Activated CD8-positive, alpha-beta T cell treated with anti-CD3 and anti-CD28 coated beads for 36 hours (primary cell): Measurements from ENCODE around the gene DAPK1. TPM values are rescaled to one million over a fixed set of nuclear protein-coding genes. Genes with fewer than 3 reads are reported as not detected.

Experiments
- ATAC-seq: fragments of 200-7000 bp; cut with Tn5 transposase; one replicate; pipeline ENCODE4 v1.10.0; 2021; ENCODE audit warnings: mild to moderate bottlenecking, moderate library complexity
- CTCF ChIA-PET: fragments of 350-600 bp; sonication (Branson Sonifier 250); formaldehyde crosslinking; loops from one replicate; lab custom pipeline; 2021; ENCODE audit warnings: antibody characterized with exemption; lab: Charles Lee
- POLR2A ChIA-PET: fragments of 350-600 bp; sonication (Branson Sonifier 250); formaldehyde crosslinking; loops from one replicate; lab custom pipeline; 2021; ENCODE audit warnings: antibody characterized with exemption; lab: Charles Lee
- DNase-seq: peaks from one replicate; pipeline ENCODE4 v3.0.0-alpha.2; 2020
- H3K27ac Mint-ChIP-seq: one replicate; pipeline ENCODE4 v1.8.0; 2021; ENCODE audit warnings: mild to moderate bottlenecking, mixed read lengths
- H3K27me3 Mint-ChIP-seq: one replicate; pipeline ENCODE4 v1.8.0; 2021; ENCODE audit warnings: mixed read lengths
- H3K36me3 Mint-ChIP-seq: one replicate; pipeline ENCODE4 v1.8.0; 2021; ENCODE audit warnings: low read depth, mixed read lengths
- H3K4me1 Mint-ChIP-seq: one replicate; pipeline ENCODE4 v1.8.0; 2021; ENCODE audit warnings: low read depth, mixed read lengths
- H3K4me3 Mint-ChIP-seq: one replicate; pipeline ENCODE4 v1.8.0; 2021; ENCODE audit warnings: mild to moderate bottlenecking, moderate library complexity, mixed read lengths
- H3K9me3 Mint-ChIP-seq: one replicate; pipeline ENCODE4 v1.8.0; 2021; ENCODE audit warnings: mixed read lengths
- intact Hi-C: fragments of 100-400 bp; cut with micrococcal nuclease; formaldehyde crosslinking; loops from one replicate; pipeline ENCODE4 v1.10.0; 2022
- total RNA-seq, 2 experiments: library from RNA; stranded (reverse); gene quantifications; one replicate each; pipeline ENCODE4 v1.2.3, GENCODE V29; 2021
- TF ChIP-seq, protein P1 (sequence below): fragments of 200-600 bp; IDR thresholded peaks from one replicate; pipeline ENCODE4 v1.8.0; 2022; ENCODE audit warnings: antibody characterized with exemption, mild to moderate bottlenecking

DAPK1 gene
- total RNA-seq, 2 experiments from 2014 or later: 1.7 to 2.1 TPM

DNA sequence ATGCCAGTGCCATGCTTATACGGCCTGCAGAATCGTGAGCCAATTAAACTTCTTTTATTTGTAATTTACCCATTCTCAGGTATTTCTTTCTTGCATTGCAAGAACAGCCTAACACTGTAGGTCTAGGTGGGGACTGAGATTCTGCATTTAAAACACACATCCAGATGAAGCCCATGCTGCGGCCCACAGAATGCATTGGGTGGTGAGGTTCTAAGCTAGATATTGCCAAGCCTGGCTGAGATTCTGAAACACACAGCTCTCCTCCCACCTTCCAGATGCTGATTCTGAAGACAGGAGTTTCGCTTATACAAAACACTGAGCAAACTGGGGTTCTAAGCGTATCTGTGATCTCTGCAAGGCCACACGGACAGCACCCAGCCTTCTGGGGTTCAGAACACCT is 75.1 kb downstream of the DAPK1 start:
- Mint-ChIP-seq H3K36me3 (no peaks in the 10 kb centered on the region), H3K4me1 (no peaks in the 10 kb centered on the region), H3K27ac (no peak overlapping the region), H3K9me3 (no peaks in the 10 kb centered on the region), H3K27me3 (peaks cover 2% of the 10 kb centered on the region), H3K4me3 (no peak overlapping the region)
- intact Hi-C loops: no loop called here
- DNase-seq: no peak
- POLR2A ChIA-PET: no interaction called here
- CTCF ChIA-PET: interaction anchor here (1.0 kb wide), 1 partner anchor 64 kb away, joined by 3 read pairs; no protein-coding TSS in a partner anchor
- TF ChIP-seq, protein P1, sequence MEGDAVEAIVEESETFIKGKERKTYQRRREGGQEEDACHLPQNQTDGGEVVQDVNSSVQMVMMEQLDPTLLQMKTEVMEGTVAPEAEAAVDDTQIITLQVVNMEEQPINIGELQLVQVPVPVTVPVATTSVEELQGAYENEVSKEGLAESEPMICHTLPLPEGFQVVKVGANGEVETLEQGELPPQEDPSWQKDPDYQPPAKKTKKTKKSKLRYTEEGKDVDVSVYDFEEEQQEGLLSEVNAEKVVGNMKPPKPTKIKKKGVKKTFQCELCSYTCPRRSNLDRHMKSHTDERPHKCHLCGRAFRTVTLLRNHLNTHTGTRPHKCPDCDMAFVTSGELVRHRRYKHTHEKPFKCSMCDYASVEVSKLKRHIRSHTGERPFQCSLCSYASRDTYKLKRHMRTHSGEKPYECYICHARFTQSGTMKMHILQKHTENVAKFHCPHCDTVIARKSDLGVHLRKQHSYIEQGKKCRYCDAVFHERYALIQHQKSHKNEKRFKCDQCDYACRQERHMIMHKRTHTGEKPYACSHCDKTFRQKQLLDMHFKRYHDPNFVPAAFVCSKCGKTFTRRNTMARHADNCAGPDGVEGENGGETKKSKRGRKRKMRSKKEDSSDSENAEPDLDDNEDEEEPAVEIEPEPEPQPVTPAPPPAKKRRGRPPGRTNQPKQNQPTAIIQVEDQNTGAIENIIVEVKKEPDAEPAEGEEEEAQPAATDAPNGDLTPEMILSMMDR: no peak
- ATAC-seq: no peak

DNA sequence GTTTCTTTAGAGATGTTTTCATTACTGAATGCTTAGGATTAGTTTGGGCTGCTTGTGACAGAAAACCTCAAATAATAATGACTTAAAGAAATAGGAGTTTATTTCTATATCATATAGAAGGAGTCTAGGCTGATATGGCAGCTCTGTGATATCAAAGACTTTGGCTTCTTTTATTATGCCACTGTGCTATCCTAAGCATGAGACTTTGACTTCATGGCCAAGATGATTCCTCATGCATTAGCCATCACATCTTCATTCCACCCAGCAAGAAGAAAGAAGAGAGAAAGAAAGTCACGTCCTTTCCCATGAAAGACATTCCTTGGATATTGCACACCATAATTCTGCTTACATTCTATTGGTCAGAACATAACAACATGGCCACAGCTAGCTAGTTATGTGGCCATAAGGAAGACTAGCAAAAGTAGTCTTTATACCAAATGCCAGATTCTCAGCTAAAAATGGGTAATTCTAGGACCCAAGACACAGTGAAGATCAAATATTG is 76.2 kb downstream of the DAPK1 start:
- ATAC-seq (no peak), DNase-seq (no peak)
- Mint-ChIP-seq H3K27me3 (peaks cover 2% of the 10 kb centered on the region), H3K9me3 (no peaks in the 10 kb centered on the region), H3K36me3 (no peaks in the 10 kb centered on the region), H3K4me1 (no peaks in the 10 kb centered on the region), H3K4me3 (no peak overlapping the region), H3K27ac (no peak overlapping the region)
- POLR2A ChIA-PET: no interaction called here
- intact Hi-C loops: no loop called here
- CTCF ChIA-PET: interaction anchor here (1.0 kb wide), 1 partner anchor 65 kb away, joined by 3 read pairs; no protein-coding TSS in a partner anchor
- TF ChIP-seq, protein P1: no peak

DNA sequence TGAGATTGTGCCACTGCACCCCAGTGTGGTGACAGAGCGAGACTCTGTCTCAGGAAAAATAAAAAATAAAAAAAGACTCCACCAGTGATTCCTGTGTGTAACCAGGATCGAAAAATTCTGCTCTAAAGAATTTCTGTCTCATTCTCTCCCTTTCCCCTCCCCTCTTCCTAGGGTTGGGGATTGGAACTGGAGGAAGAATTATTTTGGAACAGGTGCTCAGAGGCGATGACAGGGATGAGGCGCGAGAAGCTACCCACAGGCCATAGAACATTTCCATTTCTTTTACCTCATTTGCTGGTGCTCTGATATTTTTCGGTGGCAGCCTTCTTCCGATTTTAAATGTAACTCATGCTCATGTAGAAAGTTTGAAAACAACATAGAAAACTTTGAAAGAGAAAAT is 80.1 kb downstream of the DAPK1 start:
- POLR2A ChIA-PET: no interaction called here
- H3K36me3 Mint-ChIP-seq: no peaks in the 10 kb centered on the region
- TF ChIP-seq, protein P1: no peak
- H3K4me3 Mint-ChIP-seq: no peak overlapping the region
- DNase-seq (no peak), ATAC-seq (no peak)
- H3K9me3 Mint-ChIP-seq: no peaks in the 10 kb centered on the region
- no peak overlapping the region for H3K27ac Mint-ChIP-seq
- intact Hi-C loops: no loop called here
- H3K4me1 Mint-ChIP-seq: no peaks in the 10 kb centered on the region
- CTCF ChIA-PET: no interaction called here
- H3K27me3 Mint-ChIP-seq: peaks cover 4% of the 10 kb centered on the region

DNA sequence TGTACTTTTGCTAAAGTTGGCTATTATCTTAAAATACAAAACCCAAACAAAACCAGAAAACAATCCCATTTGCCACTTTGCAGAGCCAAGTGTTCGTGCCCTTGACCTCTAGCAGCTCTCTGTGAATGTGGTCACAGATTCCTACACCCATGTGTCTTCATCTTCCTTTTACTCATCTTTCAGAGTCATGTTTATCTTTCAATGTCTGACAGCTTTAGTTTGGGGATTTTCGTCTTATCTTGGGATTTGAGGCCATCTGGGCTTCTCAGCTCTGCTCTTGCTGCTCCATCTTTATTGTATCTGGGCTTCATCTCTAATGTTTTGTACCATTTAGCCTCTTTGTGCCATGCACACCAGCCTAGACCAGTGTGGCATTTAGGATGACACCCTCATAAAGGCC is 81.0 kb downstream of the DAPK1 start:
- TF ChIP-seq, protein P1: no peak
- intact Hi-C loops: no loop called here
- Mint-ChIP-seq H3K4me3 (no peak overlapping the region), H3K36me3 (no peaks in the 10 kb centered on the region), H3K27me3 (peaks cover 4% of the 10 kb centered on the region), H3K4me1 (no peaks in the 10 kb centered on the region), H3K27ac (no peak overlapping the region), H3K9me3 (no peaks in the 10 kb centered on the region)
- DNase-seq (no peak), ATAC-seq (no peak)
- ChIA-PET POLR2A (no interaction called here), CTCF (no interaction called here)

DNA sequence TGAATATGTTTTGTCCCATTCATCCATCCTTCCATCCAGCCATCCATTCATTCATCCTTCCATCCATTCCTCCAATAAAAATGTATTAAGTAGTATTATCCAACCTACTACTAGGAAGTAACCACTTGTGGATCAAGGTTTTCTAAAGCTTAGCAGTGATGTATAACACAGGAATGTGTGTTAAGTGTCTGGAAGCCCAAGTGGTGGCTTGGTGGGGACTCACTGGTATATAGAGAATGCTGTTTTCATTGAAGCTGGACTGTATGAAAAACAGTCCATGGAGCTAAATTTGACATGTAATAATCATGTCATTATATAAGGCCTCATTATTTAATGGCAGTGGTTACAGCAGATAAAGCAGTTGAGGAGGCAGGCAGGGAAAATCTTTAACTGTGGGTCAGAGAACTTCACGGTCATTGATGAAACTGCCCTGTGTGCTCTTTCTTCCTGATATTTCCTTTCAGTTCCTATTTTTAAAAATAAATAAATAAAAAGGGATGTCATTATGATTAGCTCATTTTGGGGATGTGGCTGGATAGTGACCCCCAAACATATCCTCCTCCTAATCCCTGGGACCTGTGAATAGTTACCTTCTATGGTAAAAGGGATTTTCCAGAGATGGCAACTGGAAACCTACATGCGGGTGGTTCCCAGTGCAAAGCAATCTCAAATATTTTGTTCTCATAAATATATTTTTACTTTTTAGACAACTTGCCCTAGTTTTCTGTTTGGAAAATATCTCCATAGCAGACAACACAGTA is 82.3 kb downstream of the DAPK1 start:
- Mint-ChIP-seq H3K4me1 (no peaks in the 10 kb centered on the region), H3K27ac (no peak overlapping the region), H3K27me3 (peaks cover 5% of the 10 kb centered on the region), H3K36me3 (no peaks in the 10 kb centered on the region), H3K9me3 (no peaks in the 10 kb centered on the region), H3K4me3 (no peak overlapping the region)
- ATAC-seq: no peak
- intact Hi-C loops: no loop called here
- TF ChIP-seq, protein P1: no peak
- ChIA-PET POLR2A (interaction anchor here (0.6 kb wide), 2 partner anchors 34 to 201 kb away, joined by 3 read pairs; no protein-coding TSS in a partner anchor), CTCF (interaction anchor here (0.6 kb wide), 1 partner anchor 1049 kb away, joined by 3 read pairs; no protein-coding TSS in a partner anchor)
- DNase-seq: no peak
